HL-60/S4 treated with phorbol 12-myristate 13-acetate at 8.2 ng/mL for 4 days and 3 days (cell line): Measurements from ENCODE around the gene LMOD2.

Source experiments
- in situ Hi-C: fragments of 300-500 bp; cut with MboI; formaldehyde crosslinking; loops from 2 replicates; pipeline ENCODE4 v1.15.0; 2022; ENCODE audit warnings: low sequenced_read_pairs

LMOD2 gene

DNA sequence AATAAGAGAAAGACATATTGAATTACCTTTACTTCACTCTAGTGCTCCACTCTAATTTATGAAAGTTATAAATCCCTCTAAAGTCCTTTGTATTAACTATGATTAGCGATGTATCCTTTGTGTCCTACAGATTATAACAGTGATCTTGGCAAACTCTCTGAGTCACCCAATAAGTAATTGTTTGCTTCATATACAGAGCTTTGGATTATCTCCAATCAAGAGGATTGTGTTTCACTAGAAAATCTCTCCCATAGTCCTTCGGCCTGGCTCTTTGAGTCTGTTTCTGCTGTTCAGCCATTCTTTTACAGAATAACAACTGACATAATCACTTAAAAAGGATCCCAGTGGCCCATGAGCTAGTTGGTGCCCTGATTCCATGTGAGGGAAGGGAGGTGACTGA is 9.5 kb downstream of the LMOD2 start:
- in situ Hi-C loops: no loop called here

DNA sequence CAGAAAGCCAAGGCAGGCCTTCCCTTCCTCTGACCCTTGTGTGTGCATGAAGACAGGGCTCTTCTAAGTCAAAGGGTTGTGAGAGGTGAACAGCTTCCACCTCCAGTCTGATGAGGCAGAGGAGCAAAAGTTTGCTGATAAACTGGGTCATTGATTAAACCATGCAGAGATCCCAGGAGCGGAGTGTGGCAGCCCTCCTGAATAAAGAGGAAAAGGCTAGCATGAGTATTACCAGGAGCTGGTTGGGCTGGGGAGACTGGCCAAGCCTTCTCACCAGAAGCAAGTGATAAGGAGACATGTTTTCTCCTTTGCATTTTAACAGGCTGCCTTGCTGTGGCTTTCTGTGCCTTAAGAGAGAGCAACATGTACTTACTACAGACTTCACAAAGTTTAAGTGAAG is 10.2 kb downstream of the LMOD2 start:
- in situ Hi-C loops: no loop called here

DNA sequence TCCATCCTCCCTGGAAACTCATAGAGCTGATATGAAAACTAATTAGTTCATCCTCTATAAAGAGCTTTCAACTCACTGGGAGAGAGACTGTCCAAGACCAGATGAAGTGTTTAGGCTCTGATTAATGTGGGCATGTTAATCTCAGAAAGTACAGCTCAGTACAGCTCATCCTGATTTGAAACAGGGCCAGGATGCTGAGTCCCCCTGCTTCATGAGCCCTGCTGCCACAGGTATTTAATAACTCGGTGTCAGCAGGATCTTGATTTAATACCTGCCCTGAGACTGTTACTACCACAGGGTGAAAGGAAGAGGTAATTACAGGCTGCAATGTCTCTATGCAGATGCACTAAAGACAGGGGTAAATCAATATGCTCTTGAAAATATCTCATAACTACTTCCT is 10.8 kb downstream of the LMOD2 start:
- in situ Hi-C loops: no loop called here

DNA sequence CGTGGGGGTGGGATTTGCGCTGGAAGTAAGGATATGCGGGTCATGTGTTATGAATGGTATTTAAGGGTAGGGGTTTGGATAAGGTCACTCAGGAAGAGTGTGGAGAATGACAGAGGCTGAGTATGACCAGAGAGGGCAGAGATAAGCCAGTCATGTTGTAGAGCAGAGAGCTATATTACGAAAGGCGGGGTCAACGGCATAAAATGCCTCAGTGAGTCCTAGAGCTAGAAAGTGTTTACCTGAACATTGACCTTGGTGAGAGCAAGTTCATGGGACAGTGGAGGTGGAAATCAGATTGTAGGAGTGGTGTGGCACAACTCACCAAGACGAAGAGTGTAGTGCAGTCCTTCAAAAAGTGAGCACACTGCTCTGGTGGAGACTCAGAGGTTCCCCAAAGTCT is 13.8 kb downstream of the LMOD2 start:
- in situ Hi-C loops: no loop called here

DNA sequence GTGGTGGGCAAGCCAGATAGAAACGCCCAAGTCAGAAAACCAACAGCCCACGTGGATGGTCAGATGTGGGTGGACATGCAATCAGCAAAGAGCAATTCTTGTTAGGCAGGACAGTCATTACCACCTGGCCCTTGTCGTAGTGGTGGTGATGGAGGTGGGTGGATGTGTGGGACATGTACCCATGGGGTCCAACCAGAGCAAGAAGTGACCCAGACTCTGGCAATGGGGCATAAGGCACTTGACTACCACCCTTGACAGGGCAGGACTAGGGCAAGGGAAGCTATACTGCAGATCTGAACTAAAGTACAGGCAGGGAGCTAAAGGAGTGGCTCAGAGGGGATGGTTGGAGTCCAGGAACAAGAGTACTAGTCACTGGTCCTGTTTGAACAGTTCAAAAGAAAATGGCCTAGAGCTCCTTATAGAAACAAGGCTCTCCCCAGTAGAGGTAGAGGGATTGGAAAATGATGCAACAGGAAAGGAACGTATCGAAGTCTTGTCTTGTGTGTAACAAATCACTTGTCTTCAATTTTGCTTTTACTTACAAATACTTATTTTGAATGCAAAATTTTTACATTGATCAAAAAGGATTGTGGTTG is 17.6 kb downstream of the LMOD2 start:
- in situ Hi-C loops: no loop called here

DNA sequence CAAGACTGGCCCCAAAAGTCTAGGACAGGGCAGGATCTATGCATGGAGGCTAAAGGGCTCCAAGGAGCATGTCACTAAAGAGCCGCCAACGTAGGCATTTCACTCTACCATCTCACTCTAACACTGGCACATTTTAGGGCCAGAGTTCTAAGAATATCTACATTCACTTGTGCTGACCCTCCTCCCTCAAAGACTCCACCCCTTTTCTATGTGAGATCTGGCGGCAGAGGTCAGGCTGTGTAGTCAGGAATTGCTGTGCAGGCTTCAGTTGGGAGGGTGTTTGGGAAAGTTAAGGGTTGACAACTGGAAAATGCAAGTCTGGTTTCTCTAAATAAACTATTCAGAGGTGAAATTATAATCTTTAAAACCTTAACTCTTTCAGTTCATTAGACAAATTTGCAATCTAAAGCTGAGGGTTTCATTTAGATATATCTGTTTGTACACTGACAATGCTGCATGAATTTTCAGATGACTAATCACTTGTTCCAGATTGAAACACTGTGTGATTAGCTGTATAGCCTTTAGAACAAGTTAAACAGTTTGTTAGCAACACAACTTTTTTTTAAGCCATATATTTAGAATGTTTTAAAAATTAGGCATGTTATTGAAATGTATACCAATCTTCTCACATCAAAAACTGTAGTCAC is 18.2 kb downstream of the LMOD2 start:
- in situ Hi-C loops: no loop called here

DNA sequence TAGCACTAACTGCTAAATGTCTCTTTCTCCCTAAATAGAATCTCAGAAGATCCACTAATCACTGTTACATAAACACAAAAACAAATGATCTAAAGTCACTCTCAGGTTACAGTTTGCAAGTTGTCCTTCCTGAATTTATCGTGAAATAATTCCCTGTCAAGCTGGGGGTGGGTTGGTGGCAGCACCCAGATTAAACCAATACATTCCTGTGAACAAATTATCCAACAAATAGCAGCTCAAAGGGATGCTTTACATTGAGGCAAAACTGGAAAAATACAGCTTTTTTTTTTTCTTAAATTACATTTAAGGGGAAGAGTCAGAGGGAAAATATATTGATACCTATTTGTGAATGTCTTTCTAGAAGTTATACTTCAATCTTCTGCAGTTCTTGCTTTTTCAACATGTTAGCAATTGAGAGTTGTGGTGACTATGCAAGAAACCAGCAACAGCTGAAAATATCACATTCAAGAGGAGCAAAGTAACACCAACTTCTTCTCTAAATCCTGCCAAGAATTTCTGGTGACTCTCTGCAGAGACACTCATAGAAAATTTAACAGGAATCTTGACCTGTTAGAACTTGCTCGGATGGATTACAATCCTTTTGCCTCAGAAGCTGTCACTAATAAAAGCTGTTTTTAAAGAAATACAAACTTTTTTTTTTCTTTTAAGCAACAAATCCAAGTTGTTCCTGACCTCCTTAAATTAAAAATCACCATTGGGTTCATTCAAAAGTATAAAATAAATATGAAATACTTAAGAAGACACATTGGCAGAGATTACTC is 18.9 kb downstream of the LMOD2 start:
- in situ Hi-C loops: no loop called here

DNA sequence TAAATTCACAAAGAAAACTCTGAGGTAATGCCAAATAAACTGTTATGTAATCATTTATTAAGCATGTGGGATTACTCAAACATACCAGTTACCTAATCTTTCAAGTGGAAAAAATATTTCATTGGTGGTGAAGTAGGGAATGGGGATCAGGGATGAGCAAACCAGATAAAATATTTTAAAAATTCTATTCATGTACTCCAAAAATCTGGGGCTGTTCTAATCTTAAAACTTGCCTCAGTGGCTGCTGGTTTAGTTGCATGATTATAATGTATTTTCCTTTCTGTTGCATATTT is 19.5 kb downstream of the LMOD2 start:
- in situ Hi-C loops: no loop called here

DNA sequence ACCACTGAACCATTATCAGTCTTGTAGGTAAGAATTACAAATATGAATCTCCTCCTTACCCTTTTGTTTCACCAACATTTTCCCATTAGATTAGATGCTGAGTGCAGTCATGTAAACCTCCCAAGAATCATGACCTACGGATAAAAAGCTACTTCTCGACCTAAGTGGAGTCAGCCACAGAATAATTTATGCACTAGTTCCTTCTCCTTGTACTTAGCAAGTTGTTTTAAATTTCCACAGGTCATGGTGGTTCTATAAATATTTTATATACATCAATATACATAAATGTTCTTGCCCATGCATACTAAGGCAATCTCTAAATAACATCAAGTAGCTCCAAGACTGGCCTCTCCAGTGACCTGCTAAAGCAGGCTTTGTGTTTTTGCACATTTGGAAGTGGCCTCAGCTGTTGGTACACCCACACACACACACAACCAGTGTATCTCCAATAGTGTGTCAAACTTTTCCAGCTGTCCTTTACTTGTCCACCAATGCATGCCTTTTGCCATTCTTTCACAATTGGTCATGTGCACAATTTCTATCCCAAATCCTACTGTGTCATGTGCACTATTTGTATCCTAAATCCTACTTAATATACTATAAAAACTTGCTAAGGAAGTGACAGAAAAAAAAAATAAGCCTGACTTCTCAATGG is 21.5 kb downstream of the LMOD2 start:
- in situ Hi-C loops: no loop called here

DNA sequence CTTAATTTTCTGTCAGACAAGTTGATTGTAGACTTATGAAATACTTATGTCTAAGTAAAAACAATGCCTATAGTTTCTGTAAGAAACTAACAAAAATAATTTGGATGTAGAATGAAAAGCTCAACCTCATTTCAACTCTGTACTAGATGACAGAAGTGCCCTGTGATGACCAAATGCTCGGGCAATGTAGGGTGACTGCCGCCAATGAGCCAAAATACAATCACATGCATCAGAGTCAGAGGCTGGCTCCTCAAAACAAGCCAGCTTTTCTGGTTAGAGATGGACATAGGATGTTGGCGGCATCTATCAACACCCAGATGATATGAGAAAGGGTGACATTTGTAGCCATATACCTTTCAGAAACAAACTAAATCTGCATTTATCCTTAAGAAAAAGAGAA is 23.9 kb downstream of the LMOD2 start:
- in situ Hi-C loops: no loop called here

DNA sequence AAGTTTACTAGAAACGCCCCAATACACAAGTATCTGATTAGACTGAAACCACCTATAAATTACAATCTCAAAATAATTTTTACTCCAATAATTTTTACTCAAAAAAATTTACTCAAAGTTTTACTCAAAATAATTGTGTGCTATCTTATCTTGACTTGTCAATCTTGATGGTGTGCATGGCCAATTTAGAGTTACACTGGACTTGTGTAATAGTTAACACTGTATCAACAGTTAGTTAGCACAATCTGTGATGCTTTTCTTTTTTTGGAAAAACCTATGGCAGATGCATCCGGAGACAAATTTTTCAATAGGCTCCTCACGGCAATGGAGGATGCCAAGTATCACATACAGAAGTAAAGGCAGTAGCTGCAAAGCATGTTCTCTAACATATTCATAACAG is 24.9 kb downstream of the LMOD2 start:
- in situ Hi-C loops: no loop called here

DNA sequence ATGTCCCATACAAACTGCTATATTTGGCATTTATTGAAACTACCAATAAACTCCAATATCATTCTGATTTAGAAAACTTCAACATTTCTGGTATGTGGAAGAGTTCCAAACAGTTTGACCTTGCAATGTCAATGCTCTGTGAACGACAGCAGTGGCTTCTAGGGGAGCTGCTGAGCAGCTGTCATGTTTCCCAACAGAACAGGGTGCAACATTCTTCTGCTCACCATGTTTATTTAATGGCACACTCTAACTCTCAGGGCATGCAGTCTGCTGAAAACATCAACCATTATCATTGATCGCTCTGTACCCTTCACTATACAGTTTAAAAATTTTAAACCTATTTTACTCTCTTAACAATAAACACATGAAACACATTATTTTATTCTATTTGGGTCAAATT is 25.9 kb downstream of the LMOD2 start:
- in situ Hi-C loops: no loop called here

DNA sequence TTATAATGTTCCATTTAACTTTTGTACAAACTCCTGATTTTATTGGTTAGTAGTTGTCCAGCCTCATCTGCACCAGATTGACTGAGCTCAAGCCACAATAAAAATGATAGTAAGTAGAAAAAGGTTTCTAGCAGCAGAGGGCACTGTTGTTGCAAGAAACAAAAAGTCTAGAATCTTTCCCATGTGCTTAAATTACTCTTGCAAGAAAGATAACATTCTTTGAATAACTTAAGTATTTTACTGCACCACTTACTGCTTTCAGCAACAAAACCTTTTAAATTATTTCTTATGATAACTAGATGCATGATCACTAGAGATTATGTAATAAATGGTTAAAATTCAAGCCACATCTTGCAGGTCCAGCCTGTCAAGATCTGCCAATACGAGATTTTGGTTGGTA is 27.0 kb downstream of the LMOD2 start:
- in situ Hi-C loops: no loop called here

DNA sequence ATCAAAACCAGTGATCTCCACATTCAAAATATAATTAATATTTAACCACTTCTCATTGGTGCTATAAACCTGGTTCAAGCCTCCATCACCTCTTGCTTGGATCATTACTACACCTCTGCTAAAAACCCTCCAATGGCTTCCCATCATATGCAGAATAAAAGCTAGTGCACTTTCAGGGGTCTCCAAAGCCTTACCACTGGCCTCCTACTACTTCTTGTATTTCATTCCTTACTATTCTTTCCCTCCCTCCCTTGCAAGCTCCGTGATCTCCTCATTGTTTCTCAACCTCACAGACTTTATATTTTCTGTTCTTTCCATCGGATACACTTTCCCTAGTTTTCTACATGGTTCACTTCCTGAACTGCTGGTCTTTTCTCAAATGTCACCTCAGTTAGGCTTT is 31.5 kb downstream of the LMOD2 start:
- in situ Hi-C loops: no loop called here

DNA sequence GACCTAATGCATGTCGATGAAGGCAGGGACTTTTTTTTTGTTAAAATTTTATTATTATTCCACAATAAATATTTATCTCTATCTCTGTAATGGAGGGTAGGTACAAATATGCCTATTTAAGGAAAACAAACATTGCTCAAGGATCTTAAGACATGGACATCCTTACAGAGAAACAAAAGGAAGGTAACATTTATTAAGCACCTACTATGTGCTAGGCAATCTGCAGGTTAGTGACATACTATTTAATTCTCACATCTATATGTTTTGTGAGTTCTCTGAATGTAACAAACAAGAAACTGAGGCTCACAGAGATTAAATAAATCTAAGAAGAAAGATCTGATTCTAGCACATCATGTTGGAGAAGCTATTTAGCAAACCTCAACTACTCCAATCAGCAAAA is 32.1 kb downstream of the LMOD2 start:
- in situ Hi-C loops: no loop called here

DNA sequence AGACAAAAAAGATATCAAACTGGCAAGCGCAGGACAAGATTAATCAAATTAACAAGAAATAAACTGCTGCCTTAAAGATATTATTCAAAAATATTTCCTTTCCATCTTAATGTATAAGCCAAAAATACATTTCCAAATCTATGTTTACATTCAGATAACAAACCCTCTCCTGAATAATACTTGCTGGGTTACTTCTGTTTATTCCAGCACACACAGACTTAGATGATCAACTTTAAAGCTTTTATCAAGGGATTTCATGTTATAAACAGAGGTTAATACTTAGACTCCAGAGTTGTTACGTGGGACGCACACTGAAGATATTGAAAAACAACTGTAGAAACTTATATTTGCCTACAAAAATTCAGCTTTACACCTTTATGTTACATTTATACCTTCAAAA is 33.6 kb downstream of the LMOD2 start:
- in situ Hi-C loops: no loop called here

DNA sequence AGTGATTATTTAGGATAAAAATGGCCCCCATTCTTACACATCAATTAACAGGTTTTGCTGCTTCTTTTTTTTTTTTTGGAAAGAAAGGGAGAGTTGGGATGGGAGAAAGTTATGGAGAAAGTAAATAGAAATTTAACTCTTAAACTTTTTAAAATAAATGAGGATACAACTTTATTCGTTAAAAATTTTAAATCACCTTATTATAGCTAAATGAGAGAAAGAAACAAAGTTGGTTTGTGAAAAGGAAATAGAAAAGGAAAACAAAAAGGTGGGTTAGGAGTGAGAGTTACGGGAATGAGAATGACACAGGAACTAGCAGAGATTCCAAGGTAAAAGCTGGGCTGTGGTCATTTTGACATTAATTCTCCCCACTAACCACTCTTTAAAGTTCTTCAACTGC is 34.9 kb downstream of the LMOD2 start:
- in situ Hi-C loops: no loop called here

DNA sequence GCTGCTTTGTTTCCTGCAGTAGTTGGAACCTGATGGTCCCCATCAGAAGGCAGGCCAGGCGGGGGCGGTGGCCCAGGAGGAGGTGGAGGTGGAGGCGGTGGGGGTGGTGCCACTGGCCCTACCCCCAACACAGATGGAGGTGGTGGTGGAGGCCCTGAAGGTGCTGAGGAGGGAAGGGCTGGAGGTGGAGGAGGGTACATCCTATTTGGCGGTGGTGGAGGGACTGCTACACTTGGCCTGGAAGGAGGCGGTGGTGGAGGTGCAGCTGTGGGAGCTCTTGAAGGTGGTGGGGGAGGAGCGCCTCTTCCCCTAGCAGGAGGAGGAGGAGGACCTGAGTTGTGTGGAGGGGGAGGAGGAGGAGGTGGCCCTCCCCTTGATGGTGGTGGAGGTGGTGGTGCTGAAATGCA is 36.8 kb downstream of the LMOD2 start:
- in situ Hi-C loops: no loop called here

DNA sequence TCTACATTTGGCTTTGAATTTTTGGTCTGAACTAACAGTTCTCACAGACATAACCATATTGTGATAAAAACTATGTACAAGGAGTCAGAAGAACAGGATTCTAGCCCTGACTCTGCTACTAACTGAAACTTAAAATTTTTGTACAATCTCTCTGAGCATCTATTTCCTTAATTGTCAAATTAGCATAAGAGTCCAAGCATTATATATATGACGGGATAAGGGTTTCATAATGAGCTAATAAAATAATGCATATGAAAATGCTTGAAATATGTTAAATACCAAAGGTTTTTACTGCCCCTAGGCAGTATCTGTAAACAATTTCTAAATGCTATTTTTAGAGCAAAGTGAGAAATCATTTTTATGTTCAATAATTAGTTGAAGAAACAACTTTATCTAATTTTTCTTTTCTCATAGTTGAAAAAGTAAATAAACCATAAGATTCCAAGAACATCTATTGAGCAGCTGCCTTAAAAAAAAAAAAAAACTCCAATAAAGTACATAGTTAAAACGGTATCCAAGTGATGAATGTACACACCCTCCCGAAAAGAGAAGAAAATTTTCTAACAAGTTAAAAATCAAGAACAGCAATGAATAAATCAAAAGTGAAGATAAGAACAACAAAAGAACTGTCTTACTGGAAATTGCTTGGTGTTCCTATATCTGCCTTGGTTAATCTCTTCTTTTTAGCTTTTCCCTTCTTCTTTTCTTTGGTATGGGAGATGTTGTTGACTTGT is 40.4 kb downstream of the LMOD2 start:
- in situ Hi-C loops: no loop called here

DNA sequence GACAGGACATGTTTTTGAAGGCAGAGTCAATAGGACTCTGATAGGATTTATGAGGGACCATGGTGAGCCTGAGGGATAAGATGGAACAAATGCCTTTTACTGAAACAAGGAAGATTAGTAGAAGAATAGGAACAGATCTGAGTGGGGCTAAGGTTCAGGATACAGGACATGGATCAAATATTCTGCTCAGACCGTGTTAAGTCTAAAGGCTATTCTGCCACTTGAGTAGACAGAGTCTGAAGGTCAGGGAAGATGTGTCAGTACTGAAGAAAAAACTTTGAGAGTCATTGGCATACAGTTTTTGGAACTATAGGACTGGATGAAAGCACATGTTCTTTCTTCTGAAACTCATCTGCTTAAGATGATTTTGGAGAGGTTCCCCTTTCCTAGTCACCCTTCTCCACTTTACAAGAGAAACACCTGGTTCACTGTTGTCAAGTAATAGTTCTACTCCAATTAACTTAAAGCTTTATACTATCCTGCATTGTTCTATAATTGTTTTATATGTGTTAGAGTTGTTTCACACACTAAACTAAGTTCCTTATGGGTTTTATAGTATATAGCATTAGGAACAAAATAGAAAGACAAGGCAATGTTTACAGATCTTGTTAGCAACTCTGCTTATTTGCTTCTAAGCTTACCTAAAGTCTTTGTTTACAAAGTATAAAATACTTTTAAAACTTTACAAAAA is 49.7 kb downstream of the LMOD2 start:
- in situ Hi-C loops: no loop called here

DNA sequence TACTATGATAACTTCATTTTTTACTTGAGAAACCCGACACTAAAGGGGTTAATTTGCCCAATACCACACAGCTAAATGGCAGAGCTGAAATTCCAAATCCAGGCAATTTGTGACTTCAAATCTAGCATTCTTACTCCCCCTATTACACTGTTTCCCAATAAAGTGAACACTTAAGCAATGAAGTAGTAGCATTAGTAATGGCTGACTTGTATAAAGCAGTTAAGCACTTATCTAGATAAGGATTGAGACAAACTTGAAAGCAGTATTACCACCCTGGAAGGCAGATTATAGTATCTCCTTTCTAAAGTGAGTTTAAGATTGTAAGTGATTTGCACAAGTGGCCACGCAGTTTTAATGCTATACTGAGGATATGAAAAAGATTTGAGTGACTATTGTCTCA is 53.9 kb downstream of the LMOD2 start:
- in situ Hi-C loops: no loop called here
